H9 (cell line): ENCODE results near the gene PDZD4. TPM values are rescaled to one million over a fixed set of nuclear protein-coding genes. Genes with fewer than 3 reads are reported as not detected.

ENCODE experiments used
- DNase-seq: peaks from one replicate; pipeline ENCODE4 v3.0.0-alpha.2; 2017
- H2AFZ ChIP-seq: one replicate; pipeline ENCODE4 v1.6.1; 2013; ENCODE audit warnings: mild to moderate bottlenecking, low read length, control low read depth, moderate library complexity
- H2AK5ac ChIP-seq: 2 replicates; pipeline ENCODE4 v1.6.1; 2013; ENCODE audit warnings: low read length, control low read depth, mixed read lengths; ENCODE audit not compliant: insufficient read length
- H2BK120ac ChIP-seq: one replicate; pipeline ENCODE4 v1.6.1; 2013; ENCODE audit warnings: low read depth, mild to moderate bottlenecking, low read length, control low read depth, inconsistent platforms; ENCODE audit not compliant: poor library complexity, severe bottlenecking
- H2BK12ac ChIP-seq: 2 replicates; pipeline ENCODE4 v1.6.1; 2013; ENCODE audit warnings: low read length, control low read depth, mixed read lengths, low read depth; ENCODE audit not compliant: insufficient read length
- H2BK15ac ChIP-seq: 2 replicates; pipeline ENCODE4 v1.6.1; 2013; ENCODE audit warnings: low read depth, low read length, control low read depth
- H2BK20ac ChIP-seq: one replicate; pipeline ENCODE4 v1.6.1; 2013; ENCODE audit warnings: low read depth, mild to moderate bottlenecking, low read length, control low read depth, inconsistent platforms; ENCODE audit not compliant: poor library complexity, severe bottlenecking
- H2BK5ac ChIP-seq: 2 replicates; pipeline ENCODE4 v1.6.1; 2013; ENCODE audit warnings: low read length, control low read depth, mixed read lengths; ENCODE audit not compliant: insufficient read length
- H3K14ac ChIP-seq: 2 replicates; pipeline ENCODE4 v1.6.1; 2013; ENCODE audit warnings: low read length, control low read depth; ENCODE audit not compliant: insufficient read depth
- H3K18ac ChIP-seq: 2 replicates; pipeline ENCODE4 v1.6.1; 2013; ENCODE audit warnings: low read depth, mild to moderate bottlenecking, mixed read lengths, low read length, control low read depth; ENCODE audit not compliant: insufficient read length
- H3K23ac ChIP-seq: 2 replicates; pipeline ENCODE4 v1.6.1; 2013; ENCODE audit warnings: low read length, control low read depth, mixed read lengths, low read depth; ENCODE audit not compliant: insufficient read length
- H3K23me2 ChIP-seq: 2 replicates; pipeline ENCODE4 v1.6.1; 2013; ENCODE audit warnings: low read depth, mild to moderate bottlenecking, mixed read lengths, low read length, control low read depth; ENCODE audit not compliant: insufficient read length, poor library complexity, severe bottlenecking
- H3K27ac ChIP-seq: 2 replicates; pipeline ENCODE4 v1.5.1; 2013; ENCODE audit warnings: low read length, control low read depth, mixed read lengths, low read depth; ENCODE audit not compliant: insufficient read length
- H3K27me3 ChIP-seq: 2 replicates; pipeline ENCODE4 v1.6.1; 2013; ENCODE audit warnings: low read length, control low read depth, inconsistent platforms; ENCODE audit not compliant: insufficient read depth
- H3K4ac ChIP-seq: 2 replicates; pipeline ENCODE4 v1.6.1; 2013; ENCODE audit warnings: low read depth, mild to moderate bottlenecking, control low read depth, inconsistent platforms, low read length, moderate library complexity
- H3K4me1 ChIP-seq: 2 replicates; pipeline ENCODE4 v1.6.1; 2013; ENCODE audit warnings: low read length, control low read depth, inconsistent platforms; ENCODE audit not compliant: insufficient read depth
- H3K4me2 ChIP-seq: 2 replicates; pipeline ENCODE4 v1.6.1; 2013; ENCODE audit warnings: low read length, control low read depth, mixed read lengths; ENCODE audit not compliant: insufficient read length, insufficient read depth
- H3K56ac ChIP-seq: 2 replicates; pipeline ENCODE4 v1.6.1; 2013; ENCODE audit warnings: low read depth, mild to moderate bottlenecking, mixed read lengths, low read length, control low read depth; ENCODE audit not compliant: insufficient read length
- H3K79me1 ChIP-seq: 2 replicates; pipeline ENCODE4 v1.6.1; 2013; ENCODE audit warnings: low read depth, mild to moderate bottlenecking, moderate library complexity, low read length, control low read depth, inconsistent platforms; ENCODE audit not compliant: insufficient read depth, poor library complexity, severe bottlenecking
- H3K79me2 ChIP-seq: 2 replicates; pipeline ENCODE4 v1.6.1; 2013; ENCODE audit warnings: low read length, control low read depth, inconsistent platforms; ENCODE audit not compliant: insufficient read depth
- H3K9ac ChIP-seq: 2 replicates; pipeline ENCODE4 v1.6.1; 2013; ENCODE audit warnings: low read length, control low read depth, mixed read lengths; ENCODE audit not compliant: insufficient read length; ENCODE audit errors: extremely low read depth
- H3K9me3 ChIP-seq: one replicate; pipeline ENCODE4 v1.6.1; 2013; ENCODE audit warnings: low read depth, low read length, inconsistent platforms; ENCODE audit not compliant: control insufficient read depth
- H3T11ph ChIP-seq: one replicate; pipeline ENCODE4 v1.6.1; 2013; ENCODE audit warnings: mild to moderate bottlenecking, low read length, control low read depth, inconsistent platforms
- H4K20me1 ChIP-seq: one replicate; pipeline ENCODE4 v1.6.1; 2013; ENCODE audit not compliant: control insufficient read depth, insufficient read length, insufficient read depth
- H4K5ac ChIP-seq: 2 replicates; pipeline ENCODE4 v1.6.1; 2013; ENCODE audit warnings: low read depth, mild to moderate bottlenecking, mixed read lengths, low read length, control low read depth; ENCODE audit not compliant: insufficient read length
- H4K8ac ChIP-seq: replicated peaks from 2 replicates; pipeline ENCODE4 v1.6.1; 2013; ENCODE audit warnings: low read length, control low read depth, mixed read lengths, low read depth; ENCODE audit not compliant: insufficient read length
- H4K91ac ChIP-seq: 2 replicates; pipeline ENCODE4 v1.6.1; 2013; ENCODE audit warnings: low read depth, mild to moderate bottlenecking, moderate library complexity, mixed read lengths, low read length, control low read depth; ENCODE audit not compliant: insufficient read length
- H3K27ac Mint-ChIP-seq, 3 experiments: 2 replicates in 2 of 3; 3 replicates in 1 of 3; pipeline ENCODE4 v1.8.0; 2020 to 2021; ENCODE audit warnings: mixed read lengths in 3 of 3, mild to moderate bottlenecking in 1 of 3, moderate library complexity in 1 of 3
- H3K27me3 Mint-ChIP-seq: 2 replicates; pipeline ENCODE4 v1.8.0; 2021; ENCODE audit warnings: low read depth, mild to moderate bottlenecking, moderate library complexity, mixed read lengths
- H3K36me3 Mint-ChIP-seq, 3 experiments: 2 replicates in 2 of 3; 3 replicates in 1 of 3; pipeline ENCODE4 v1.8.0; 2020 to 2021; ENCODE audit warnings: low read depth in 3 of 3, mixed read lengths in 3 of 3; ENCODE audit not compliant: insufficient read depth in 1 of 3
- H3K4me1 Mint-ChIP-seq, 2 experiments: 2 replicates each; pipeline ENCODE4 v1.8.0; 2020; ENCODE audit warnings: mixed read lengths in 2 of 2
- H3K4me3 Mint-ChIP-seq, 2 experiments: 2 replicates in 1 of 2; 3 replicates in 1 of 2; pipeline ENCODE4 v1.8.0; 2020 to 2021; ENCODE audit warnings: mild to moderate bottlenecking in 2 of 2, mixed read lengths in 2 of 2, moderate library complexity in 1 of 2
- H3K9me3 Mint-ChIP-seq, 2 experiments: 2 replicates in 1 of 2; 3 replicates in 1 of 2; pipeline ENCODE4 v1.8.0; 2020; ENCODE audit warnings: mild to moderate bottlenecking in 2 of 2, mixed read lengths in 2 of 2, moderate library complexity in 1 of 2
- CTCF ChIP-seq: fragments of 200-600 bp; sonication (generic); conservative IDR thresholded peaks from 3 replicates; pipeline ENCODE4 v1.8.0; 2021; ENCODE audit warnings: antibody characterized with exemption, mild to moderate bottlenecking
- WGBS: extraction: QIAGEN DNeasy Blood & Tissue Kit; methylation state at CpG from one replicate; pipeline ENCODE4 v1.1.7; 2013; ENCODE audit warnings: missing lambda C conversion rate, low lambda C conversion rate, mixed read lengths; ENCODE audit not compliant: insufficient read length; ENCODE audit errors: extremely low coverage; 5-methylcytosine and 5-hydroxymethylcytosine counted together
- total RNA-seq: library from RNA; stranded (reverse); gene quantifications from 2 replicates; pipeline ENCODE4 v1.2.1, GENCODE V29; 2021

The PDZD4 gene
- total RNA-seq, 1 experiment from 2014 or later = 110 TPM

- H3K79me2 ChIP-seq = no peaks in the 10 kb centered on the region
- no peak overlapping the region for H2BK20ac ChIP-seq
- H2BK15ac ChIP-seq = no peak overlapping the region
- no peaks in the 10 kb centered on the region for H3K4me1 ChIP-seq
- no peak overlapping the region for H3K4me2 ChIP-seq
- no peaks in the 10 kb centered on the region for H3K9me3 ChIP-seq
- H3K27ac Mint-ChIP-seq = no peak overlapping the region
- no peaks in the 10 kb centered on the region for H3K23me2 ChIP-seq
- H2AK5ac ChIP-seq = no peak overlapping the region
- no peak for TF ChIP-seq CTCF
- peaks cover 4 to 8% of the 10 kb centered on the region in 2 experiments for H3K4me1 Mint-ChIP-seq
- no peaks in the 10 kb centered on the region for H4K20me1 ChIP-seq
- H3K14ac ChIP-seq = no peak overlapping the region
- H3K9ac ChIP-seq = no peak overlapping the region
- H3K56ac ChIP-seq = no peak overlapping the region
- H3K18ac ChIP-seq = no peak overlapping the region
- H4K91ac ChIP-seq = no peak overlapping the region
- H4K5ac ChIP-seq = no peak overlapping the region
- H3K27me3 ChIP-seq = no peaks in the 10 kb centered on the region
- peaks cover 2% of the 10 kb centered on the region; the same call in 1 of the 2 replicates for H3K27me3 Mint-ChIP-seq
- H3T11ph ChIP-seq = no peak overlapping the region
- H2AFZ ChIP-seq = no peak overlapping the region
- H2BK5ac ChIP-seq = no peak overlapping the region
- no peaks in the 10 kb centered on the region for H3K79me1 ChIP-seq
- no CpG with 5 or more reads among the region's 42 CpGs for WGBS
- no peak overlapping the region for H2BK120ac ChIP-seq
- peaks cover 31 to 54% of the 10 kb centered on the region in 2 experiments for H3K9me3 Mint-ChIP-seq
- H2BK12ac ChIP-seq = no peak overlapping the region
- H3K36me3 Mint-ChIP-seq = peaks cover 0 to 5% (median 3%) of the 10 kb centered on the region in 3 experiments; a peak in 5 of 7 replicates
- no peak overlapping the region for H4K8ac ChIP-seq
- no peak overlapping the region; a peak in 1 of 5 replicates for H3K4me3 Mint-ChIP-seq
- H3K4ac ChIP-seq = no peak overlapping the region
- H3K23ac ChIP-seq = no peak overlapping the region
- H3K27ac ChIP-seq = no peak overlapping the region
- DNase-seq = no peak
Observed at GRCh38 chrX:153775293-153776119, 54.8 kb downstream of the PDZD4 start.
